Fibroblast of lung (primary cell): ENCODE results near the gene ARID1B. TPM values are rescaled to one million over a fixed set of nuclear protein-coding genes. Genes with fewer than 3 reads are reported as not detected.

Experiments used
- DNase-seq, 2 donors: peaks; one replicate each; pipeline versions ENCODE4 v3.0.0 to v3.0.0-alpha.2; 2010; ENCODE audit warnings: low read depth in 2 of 2
- H2AFZ ChIP-seq: 2 replicates; pipeline ENCODE4 v1.5.1; 2012; ENCODE audit warnings: low read length, control low read depth, inconsistent platforms
- H3K27ac ChIP-seq: 2 replicates; pipeline ENCODE4 v1.5.1; 2011; ENCODE audit warnings: low read length, control low read depth; ENCODE audit not compliant: insufficient read depth
- H3K27me3 ChIP-seq: 2 replicates; pipeline ENCODE4 v1.5.1; 2011; ENCODE audit warnings: mild to moderate bottlenecking, low read length; ENCODE audit not compliant: control insufficient read depth, insufficient read depth
- H3K36me3 ChIP-seq: 2 replicates; pipeline ENCODE4 v1.5.1; 2011; ENCODE audit warnings: low read length; ENCODE audit not compliant: control insufficient read depth, insufficient read depth
- H3K4me1 ChIP-seq: 2 replicates; pipeline ENCODE4 v1.5.1; 2011; ENCODE audit warnings: low read length; ENCODE audit not compliant: control insufficient read depth, insufficient read depth; ENCODE audit errors: extremely low read depth
- H3K4me2 ChIP-seq: 2 replicates; pipeline ENCODE4 v1.5.1; 2011; ENCODE audit warnings: low read length, control low read depth; ENCODE audit not compliant: insufficient read depth; ENCODE audit errors: extremely low read depth
- H3K4me3 ChIP-seq, 4 experiments: fragments of 200-600 bp in 1 of 4; sonication (generic) in 1 of 4; replicated peaks in 1 of 4; 2 replicates each; pipeline ENCODE4 v1.5.1; 2011 to 2016; ENCODE audit warnings: low read length in 4 of 4, low read depth in 3 of 4, mild to moderate bottlenecking in 3 of 4, control low read depth in 2 of 4, inconsistent platforms in 1 of 4, mixed read lengths in 1 of 4; ENCODE audit not compliant: insufficient read depth in 1 of 4; ENCODE audit errors: control extremely low read depth in 1 of 4
- H3K79me2 ChIP-seq: 2 replicates; pipeline ENCODE4 v1.5.1; 2012; ENCODE audit warnings: mild to moderate bottlenecking, low read length, inconsistent platforms; ENCODE audit not compliant: control insufficient read depth, insufficient read depth
- H3K9ac ChIP-seq: 2 replicates; pipeline ENCODE4 v1.5.1; 2011; ENCODE audit warnings: mild to moderate bottlenecking, low read length, control low read depth; ENCODE audit not compliant: insufficient read depth
- H3K9me3 ChIP-seq: 2 replicates; pipeline ENCODE4 v1.5.1; 2012; ENCODE audit warnings: low read depth, low read length; ENCODE audit not compliant: control insufficient read depth, insufficient read depth
- H4K20me1 ChIP-seq: 2 replicates; pipeline ENCODE4 v1.5.1; 2011; ENCODE audit warnings: low read length; ENCODE audit not compliant: control insufficient read depth, insufficient read depth; ENCODE audit errors: extremely low read depth
- CTCF ChIP-seq, 2 donors: IDR thresholded peaks in 1 of 2; conservative IDR thresholded peaks in 1 of 2; 1 replicate in 1 of 2; 2 replicates in 1 of 2; pipeline ENCODE4 v1.5.1; 2011 to 2012; ENCODE audit warnings: low read length in 2 of 2, control low read depth in 1 of 2, inconsistent platforms in 1 of 2, low read depth in 1 of 2, mild to moderate bottlenecking in 1 of 2
- EZH2 ChIP-seq: IDR thresholded peaks from 2 replicates; pipeline ENCODE4 v1.5.1; 2012; ENCODE audit warnings: low read length, control low read depth, mild to moderate bottlenecking; ENCODE audit errors: missing control alignments
- polyA plus RNA-seq, 2 donors: library from polyadenylated mRNA; depleted of rRNA in 1 of 2; stranded (reverse) in 1 of 2; unstranded in 1 of 2; fragments of >200 nt; gene quantifications; 2 replicates each; pipeline ENCODE4 v1.2.1, GENCODE V29; 2011 to 2012; ENCODE audit warnings: missing spikeins in 1 of 2
- total RNA-seq: library from RNA; depleted of rRNA; stranded (reverse); fragments of >200 nt; gene quantifications from 2 replicates; pipeline ENCODE4 v1.2.1, GENCODE V29; 2014

Gene ARID1B
- total and polyA plus RNA-seq, 2 donors (not counting 1 experiment from before 2014, with no cell fraction given) = 15.4 to 41.9 TPM

- Histone ChIP-seq H3K27ac (no peak overlapping the region), H2AFZ (no peak overlapping the region), H3K4me2 (no peak overlapping the region), H3K27me3 (no peaks in the 10 kb centered on the region), H4K20me1 (no peaks in the 10 kb centered on the region), H3K4me3 (no peak overlapping the region), H3K79me2 (peaks cover 39% of the 10 kb centered on the region), H3K9me3 (no peaks in the 10 kb centered on the region), H3K9ac (no peak overlapping the region), H3K36me3 (no peaks in the 10 kb centered on the region), H3K4me1 (no peaks in the 10 kb centered on the region)
- TF ChIP-seq EZH2 (no peak), CTCF (conservative IDR thresholded peaks at IDR 0.05 in 1 of 2, IDR thresholded peaks at IDR 0.05 in 1 of 2; ENCODE audit: low read depth in 1 of 2, low read length in 2 of 2) (no peak)
- DNase-seq = no peak
Observed at GRCh38 chr6:156879186-156879585, 102.0 kb downstream of the ARID1B start.

GRCh38 chr6:156879591-156879990 lies 102.4 kb downstream of the ARID1B start:
- Histone ChIP-seq H3K9me3 (no peaks in the 10 kb centered on the region), H4K20me1 (no peaks in the 10 kb centered on the region), H3K4me3 (no peak overlapping the region), H3K9ac (no peak overlapping the region), H3K27ac (no peak overlapping the region), H3K36me3 (no peaks in the 10 kb centered on the region), H3K4me2 (no peak overlapping the region), H3K79me2 (peaks cover 43% of the 10 kb centered on the region), H3K27me3 (no peaks in the 10 kb centered on the region), H2AFZ (no peak overlapping the region), H3K4me1 (no peaks in the 10 kb centered on the region)
- peak in 1 of 2 donors; percentile 63 for DNase-seq
- TF ChIP-seq CTCF (conservative IDR thresholded peaks at IDR 0.05 in 1 of 2, IDR thresholded peaks at IDR 0.05 in 1 of 2; ENCODE audit: low read depth in 1 of 2, low read length in 2 of 2) (no peak), EZH2 (no peak)

- Histone ChIP-seq H3K27me3 (no peaks in the 10 kb centered on the region), H3K27ac (no peak overlapping the region), H4K20me1 (no peaks in the 10 kb centered on the region)
Observed at GRCh38 chr6:156880913-156881312, 103.7 kb downstream of the ARID1B start.

More at GRCh38 chr6:156880913-156881312, 103.7 kb downstream of the ARID1B start:
- H3K79me2 ChIP-seq = peaks cover 41% of the 10 kb centered on the region
- H3K9me3 ChIP-seq = no peaks in the 10 kb centered on the region
- no peak for DNase-seq
- no peaks in the 10 kb centered on the region for H3K4me1 ChIP-seq
- H3K36me3 ChIP-seq = no peaks in the 10 kb centered on the region
- no peak overlapping the region for H3K4me3 ChIP-seq
- no peak overlapping the region for H3K4me2 ChIP-seq
- TF ChIP-seq EZH2 = no peak
- no peak for TF ChIP-seq CTCF (conservative IDR thresholded peaks at IDR 0.05 in 1 of 2, IDR thresholded peaks at IDR 0.05 in 1 of 2; ENCODE audit: low read depth in 1 of 2, low read length in 2 of 2)
- no peak overlapping the region for H3K9ac ChIP-seq
- H2AFZ ChIP-seq = no peak overlapping the region
